Activated CD8-positive, alpha-beta memory T cell treated with anti-CD3 and anti-CD28 coated beads, Interleukin-2, amount 50 U/mL, for 24 hours (primary cell): ENCODE results near the gene MYO1E.

Experiments
- DNase-seq: peaks from one replicate; pipeline ENCODE4 v3.0.0-alpha.2; 2020; ENCODE audit errors: extremely low read depth

Gene MYO1E

DNA sequence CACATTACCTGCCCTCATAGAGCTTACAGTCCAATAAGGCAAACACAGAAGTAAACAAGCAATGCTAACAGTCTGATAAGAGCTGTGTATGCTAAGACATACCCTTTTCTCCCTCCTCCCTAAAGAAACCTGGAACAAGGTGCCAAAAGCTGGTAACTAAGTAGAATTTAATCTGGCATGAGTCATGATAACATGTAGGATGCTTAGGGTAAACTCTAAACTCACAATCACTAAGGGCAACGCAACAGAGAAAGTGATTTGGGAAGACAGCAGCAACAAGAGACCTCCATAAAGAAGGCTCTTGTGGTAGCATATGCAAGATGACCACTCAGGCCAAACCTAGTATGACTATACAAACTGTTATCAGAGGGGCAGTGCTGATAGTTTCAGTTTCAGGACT is 55.5 kb downstream of the MYO1E start:
- no peak for DNase-seq

DNA sequence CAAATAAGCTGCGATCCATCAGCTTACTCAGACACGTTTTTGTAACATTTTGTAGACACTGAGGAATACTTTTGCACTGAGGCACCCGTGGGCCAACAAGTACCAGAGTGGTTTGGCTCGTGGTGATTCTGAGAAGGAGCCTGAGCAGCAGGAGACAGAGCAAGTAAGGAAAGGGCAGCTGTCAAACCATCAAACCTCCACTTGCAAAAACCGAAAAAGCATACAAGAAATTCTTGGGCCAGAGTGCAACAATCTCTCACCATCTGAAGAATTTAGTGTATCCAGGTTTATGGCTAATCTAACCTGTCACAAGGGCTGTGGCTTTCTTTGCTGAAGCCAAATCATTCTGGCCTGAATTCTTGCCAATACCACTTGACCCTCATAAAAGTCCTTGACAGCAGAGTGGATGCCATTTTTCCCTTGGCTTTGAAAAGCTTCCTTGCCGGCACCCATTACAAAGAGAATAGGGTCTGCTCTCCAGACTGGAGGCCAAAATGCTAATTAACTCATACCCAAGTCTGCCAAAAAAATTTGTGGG is 56.7 kb downstream of the MYO1E start:
- DNase-seq, result no peak

DNA sequence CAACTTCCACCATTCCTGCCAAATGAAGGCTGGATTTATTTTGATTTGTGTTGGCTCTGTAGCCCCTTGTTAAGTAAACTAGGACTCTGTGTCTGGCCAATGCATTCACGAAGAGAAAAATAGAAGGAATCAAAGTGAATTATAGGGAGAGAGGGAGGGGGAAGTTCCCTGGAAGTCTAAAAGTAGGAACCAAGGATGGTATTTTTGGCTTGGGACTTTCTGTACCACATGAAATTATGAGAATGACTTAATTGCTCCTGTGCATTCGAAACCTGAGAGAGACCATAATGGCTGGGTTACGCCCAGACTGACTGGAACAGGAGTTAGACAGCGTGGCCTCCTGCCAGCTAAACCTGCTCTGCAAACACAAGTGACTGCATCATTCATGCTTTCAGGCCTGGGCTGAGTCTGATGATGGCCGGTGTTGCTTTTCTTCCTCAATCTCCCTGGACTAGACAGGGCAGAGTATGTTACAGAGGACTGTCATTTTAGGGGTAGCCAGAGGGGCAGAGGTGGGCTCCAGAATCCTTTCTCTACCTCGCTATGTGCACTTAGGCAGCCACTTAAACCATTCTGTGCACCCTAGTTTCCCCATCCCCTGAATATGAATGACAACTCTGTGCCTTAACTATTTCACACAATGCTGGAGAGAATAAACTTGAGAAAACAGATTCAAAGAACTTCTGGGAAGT is 58.9 kb downstream of the MYO1E start:
- no peak for DNase-seq

- no peak for DNase-seq
Measured at GRCh38 chr15:59312205-59312604, 60.5 kb downstream of the MYO1E start.

DNA sequence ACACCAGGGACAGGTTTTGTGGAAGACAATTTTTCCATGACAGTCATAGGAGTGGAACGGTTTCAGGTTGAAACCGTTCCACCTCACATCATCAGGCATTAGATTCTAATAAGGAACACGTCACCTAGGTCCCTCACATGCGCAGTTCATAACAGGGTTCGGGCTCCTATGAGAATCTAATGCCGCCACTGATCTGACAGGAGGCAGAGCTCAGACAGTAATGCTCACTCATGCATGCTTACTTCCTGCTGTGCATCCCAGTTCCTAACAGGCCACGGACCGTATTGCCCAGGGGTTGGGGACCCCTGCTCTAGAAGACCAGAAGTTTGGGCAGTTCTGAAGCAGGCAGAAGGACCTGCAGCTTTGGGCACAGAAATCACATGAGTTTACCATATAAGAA is 61.5 kb downstream of the MYO1E start:
- no peak for DNase-seq

DNA sequence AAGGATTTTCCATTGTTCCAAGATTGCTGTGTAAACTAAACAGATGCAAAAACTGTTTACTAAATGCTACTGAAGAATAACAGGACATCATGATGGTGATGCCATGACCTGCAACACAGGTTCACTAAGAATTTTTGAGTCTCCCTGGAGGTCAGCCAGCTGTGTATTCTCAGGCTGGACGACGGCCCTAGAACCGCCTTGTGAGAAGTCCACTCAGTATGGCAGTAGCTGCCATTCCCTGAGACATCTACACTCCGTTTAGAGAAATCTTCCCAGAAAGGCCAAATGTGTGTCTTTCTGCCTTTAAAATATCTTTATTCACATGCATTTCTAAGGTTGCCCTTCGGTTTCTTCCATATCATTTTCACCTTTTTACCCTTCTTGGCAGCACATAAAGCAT is 63.3 kb downstream of the MYO1E start:
- DNase-seq, result no peak

- no peak for DNase-seq
Measured at GRCh38 chr15:59307165-59307537, 65.5 kb downstream of the MYO1E start.

- DNase-seq, result no peak
Measured at GRCh38 chr15:59306520-59307164, 66.0 kb downstream of the MYO1E start.

DNA sequence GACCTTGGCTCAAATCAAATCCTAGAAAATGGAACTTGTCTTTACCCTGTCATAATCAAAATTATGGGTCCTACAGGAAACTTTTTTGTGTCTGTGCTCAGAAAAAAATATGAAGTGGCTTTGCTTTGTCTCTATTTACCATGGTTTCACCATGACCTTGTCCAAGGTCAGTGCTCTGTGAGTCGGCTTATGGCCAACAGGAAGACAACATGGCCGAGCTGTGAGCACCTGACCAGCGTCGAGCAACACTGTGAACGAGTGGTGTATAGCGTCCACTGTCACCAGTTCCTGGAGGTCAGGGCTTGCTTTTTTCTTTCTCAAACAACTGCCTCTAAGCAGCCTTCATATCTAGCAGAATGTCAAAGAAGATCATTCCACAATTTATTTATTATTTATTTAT is 67.9 kb downstream of the MYO1E start:
- DNase-seq, result no peak

DNA sequence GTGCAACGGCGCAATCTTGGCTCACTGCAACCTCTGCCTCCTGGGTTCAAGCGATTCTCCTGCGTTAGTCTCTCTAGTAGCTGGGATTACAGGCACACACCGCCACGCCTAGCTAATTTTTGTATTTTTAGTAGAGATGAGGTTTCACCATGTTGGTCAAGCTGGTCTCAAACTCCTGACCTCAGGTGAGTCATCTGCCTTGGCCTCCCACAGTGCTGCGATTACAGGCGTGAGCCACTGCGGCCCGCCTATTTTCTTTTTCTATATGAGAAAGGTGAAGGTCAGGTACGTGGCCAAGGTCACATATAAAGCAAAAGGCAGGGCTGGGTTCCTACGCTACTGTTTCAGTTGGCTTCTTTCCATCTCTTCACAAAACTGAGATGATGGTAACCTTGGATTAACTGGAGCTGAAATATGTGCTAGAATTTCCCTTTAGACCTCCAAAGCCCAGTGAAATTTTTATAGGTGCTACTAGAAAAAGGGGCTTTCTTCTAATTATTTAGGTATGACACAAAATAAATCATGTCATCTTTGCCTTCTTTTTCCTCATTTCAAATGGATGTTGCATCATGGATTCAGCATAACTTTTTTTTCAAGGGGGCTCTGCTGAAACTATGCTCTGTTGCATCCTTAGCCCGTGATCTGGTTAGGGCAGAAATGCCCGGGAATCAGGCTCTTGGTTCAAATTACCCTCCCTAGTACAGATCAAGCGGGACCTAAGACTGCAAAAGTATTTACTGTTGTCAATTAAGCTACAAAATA is 68.5 kb downstream of the MYO1E start:
- no peak for DNase-seq

GRCh38 chr15:59303633-59304032 is 69.0 kb downstream of the MYO1E start:
- DNase-seq, result no peak

GRCh38 chr15:59303136-59303535 is 69.5 kb downstream of the MYO1E start:
- DNase-seq, result no peak

DNA sequence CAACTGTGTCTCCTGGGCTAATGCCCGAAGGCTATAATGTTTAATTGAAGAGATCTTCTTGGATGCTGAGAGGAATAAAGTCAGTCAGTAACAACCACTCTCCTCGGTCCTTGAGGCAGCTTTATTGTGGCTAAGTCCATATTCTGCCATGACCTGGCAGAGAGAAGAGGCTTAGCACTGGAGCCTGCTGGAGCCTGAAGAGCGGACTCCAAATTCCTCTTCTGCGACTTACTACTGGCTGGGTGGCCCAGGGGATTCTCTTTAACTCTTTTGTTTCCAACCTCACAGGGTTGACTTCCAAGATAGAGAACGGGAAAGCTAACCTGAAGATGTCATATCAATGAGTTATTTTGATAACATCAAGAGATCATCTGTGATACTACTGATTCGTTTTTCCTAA is 71.1 kb downstream of the MYO1E start:
- DNase-seq, result no peak

GRCh38 chr15:59300618-59301139 is 72.0 kb downstream of the MYO1E start:
- DNase-seq, result no peak

DNA sequence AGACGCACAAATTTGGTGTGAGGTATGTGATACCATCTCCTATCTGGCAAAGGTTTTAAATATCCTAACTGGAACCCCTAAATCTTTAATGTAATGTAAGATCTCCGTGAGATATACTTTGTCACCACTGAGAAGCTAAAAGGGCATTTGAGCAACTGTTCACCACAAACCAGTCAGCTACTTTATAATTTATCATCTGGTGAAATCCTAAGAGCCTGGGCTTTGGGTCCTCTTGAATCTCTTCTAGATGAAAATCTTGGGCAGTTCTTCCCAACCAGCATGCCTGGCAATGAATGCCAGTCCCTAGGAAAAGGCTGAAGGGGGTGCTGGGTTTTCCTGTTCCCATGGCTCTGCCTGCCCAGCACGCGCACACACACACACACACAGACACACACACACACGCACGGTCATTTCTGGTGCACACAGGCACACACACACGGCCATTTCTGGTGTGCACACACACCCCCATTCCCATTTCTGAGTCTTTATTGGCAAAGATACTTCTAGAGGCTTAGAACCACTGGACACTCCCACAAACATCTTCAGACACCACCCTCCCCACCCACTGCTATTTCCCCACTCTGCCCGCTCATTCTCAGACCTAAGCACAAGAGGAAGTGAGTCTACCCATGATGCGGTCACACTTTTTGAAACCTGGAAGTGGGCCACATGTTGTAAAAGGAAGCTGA is 72.6 kb downstream of the MYO1E start:
- peak; percentile 52 for DNase-seq

DNA sequence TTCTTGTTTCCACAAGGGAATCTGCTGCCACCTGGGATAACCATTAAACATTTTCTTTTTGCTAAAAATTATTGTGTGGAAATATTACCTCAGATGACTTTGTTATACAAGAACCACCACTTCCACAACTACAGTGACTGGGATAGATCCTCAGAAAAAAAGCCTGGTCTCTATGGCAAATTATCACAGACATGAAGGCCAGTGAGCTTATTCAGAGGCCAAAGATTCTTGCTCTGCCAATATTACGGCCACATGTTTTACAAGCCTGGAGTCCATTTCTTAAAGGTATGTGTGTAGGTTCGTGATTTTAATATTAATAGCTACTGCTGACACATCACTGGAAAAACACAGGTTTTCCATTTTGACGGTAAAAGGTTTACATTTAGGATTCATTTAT is 73.8 kb downstream of the MYO1E start:
- DNase-seq, result no peak

DNA sequence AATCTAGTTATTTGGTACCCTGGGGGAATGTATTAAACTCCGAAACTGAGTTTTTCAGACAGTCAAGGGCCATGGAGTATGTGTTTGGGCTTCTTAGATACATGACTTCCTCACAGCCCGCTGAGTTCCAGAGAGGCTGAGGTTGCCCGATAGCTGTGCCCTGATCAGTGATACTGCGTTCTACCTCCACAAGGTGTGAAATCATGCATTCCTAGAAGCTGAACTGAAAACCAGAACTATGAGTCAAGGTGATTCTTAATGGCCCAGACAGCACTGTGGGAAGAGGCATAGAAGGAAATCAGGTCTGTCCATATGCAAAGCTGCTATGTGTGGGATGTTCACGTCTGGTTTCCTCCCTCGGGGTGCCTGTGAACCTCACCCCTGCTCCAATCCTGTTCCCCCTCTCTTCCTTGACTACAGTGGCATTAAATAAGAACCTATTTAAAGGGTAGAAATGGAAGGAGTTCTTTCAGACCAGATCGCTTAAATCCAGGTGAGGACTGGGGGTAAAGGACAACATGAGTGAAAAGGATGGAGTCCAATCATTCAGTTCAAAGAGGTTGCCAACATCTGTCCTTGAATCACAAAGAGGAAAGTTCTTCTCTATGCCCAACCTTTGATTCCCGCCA is 74.3 kb downstream of the MYO1E start:
- peak; percentile 18 for DNase-seq

DNA sequence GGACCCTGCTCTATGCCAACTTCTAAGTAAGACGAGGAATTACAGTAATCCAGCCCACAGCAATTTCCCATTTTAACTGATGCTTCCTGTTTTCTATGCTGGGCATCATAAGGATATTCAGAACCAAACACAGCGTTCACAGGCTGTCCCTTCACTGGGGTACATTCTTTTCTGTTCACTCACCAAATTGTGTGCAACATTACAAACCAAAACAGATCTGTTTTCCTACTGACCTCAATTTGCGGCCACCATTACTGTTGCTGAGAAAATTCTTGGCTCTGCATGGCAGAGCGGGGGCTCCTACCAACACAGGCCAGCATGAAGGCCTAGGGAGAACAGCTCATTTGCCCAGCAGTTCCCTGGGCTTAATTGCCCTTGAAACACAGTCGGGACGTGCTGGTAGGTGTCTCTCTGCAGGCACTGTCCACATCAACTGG is 76.5 kb downstream of the MYO1E start:
- DNase-seq, result no peak

DNA sequence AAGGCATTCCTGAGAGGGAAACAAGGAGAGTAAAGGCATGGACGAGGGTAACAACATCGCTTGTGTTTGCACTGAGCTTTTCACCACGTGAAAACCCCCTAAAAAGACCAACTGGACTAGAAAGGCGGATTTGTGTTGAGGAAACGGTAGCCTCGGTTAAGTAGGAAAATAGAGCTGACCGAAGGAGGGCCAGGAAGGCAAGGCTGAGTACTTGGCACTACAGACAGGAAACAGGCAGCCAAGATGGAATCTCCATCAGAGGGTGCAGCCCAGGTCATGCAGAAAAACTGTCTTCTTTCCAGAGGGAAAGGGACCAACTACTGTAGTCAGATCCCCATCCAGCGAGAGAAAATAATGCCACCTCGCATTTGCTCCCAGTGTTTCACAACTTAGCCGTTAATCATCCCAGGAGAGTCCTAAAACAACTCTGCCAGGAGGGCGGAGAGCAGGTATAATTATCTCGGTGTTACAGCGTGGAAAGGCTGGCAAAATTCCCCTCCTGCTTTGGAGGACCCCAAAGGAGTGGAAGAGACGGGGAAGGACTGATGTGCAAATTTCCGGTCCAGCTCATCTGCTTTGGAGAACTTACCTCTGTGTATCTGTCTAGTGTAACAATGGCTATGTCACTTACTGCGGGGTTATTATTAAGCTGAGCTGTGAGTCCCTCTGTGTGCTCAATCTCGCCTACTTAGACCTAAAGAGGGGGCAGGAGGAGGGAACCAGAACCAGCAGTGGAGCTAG is 77.2 kb downstream of the MYO1E start:
- no peak for DNase-seq

DNA sequence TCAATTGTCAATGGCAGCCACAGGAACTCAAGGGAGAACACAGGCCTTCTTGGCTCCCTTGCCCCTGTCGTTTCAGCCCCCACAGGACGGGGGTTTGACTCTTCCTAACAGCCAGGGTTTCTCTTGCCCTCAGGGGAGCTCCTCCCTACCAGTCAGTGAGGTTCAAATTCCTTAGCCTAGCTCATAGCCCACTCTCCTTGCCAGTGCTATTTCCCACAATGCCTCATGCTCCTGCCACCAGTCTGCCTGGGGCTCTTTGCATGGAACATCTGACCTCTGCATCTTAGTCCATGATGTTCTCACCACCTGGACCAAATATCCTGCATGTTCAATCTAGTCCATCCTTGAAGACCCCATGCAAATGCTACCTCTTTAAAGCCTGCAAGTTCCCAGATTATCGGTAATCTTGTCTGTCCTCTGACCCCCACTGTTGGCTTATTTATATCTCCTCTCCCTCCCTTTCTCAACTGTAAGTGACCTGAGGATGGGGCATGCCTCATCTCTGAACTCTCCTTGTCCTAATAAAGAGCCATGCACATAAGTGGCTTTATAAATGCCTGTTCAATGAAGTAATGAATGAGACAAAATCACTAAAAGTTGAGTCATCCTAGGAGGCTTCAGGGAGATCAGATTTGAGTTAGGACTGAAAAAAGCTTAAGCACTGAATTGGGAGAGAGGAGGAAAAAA is 78.0 kb downstream of the MYO1E start:
- DNase-seq, result no peak
